Measurements from ENCODE around the gene MYZAP. TPM values are rescaled to one million over a fixed set of nuclear protein-coding genes. Genes with fewer than 3 reads are reported as not detected.

The MYZAP gene
- total RNA-seq, 1 donor from 2014 or later: 11.9 TPM

DNA sequence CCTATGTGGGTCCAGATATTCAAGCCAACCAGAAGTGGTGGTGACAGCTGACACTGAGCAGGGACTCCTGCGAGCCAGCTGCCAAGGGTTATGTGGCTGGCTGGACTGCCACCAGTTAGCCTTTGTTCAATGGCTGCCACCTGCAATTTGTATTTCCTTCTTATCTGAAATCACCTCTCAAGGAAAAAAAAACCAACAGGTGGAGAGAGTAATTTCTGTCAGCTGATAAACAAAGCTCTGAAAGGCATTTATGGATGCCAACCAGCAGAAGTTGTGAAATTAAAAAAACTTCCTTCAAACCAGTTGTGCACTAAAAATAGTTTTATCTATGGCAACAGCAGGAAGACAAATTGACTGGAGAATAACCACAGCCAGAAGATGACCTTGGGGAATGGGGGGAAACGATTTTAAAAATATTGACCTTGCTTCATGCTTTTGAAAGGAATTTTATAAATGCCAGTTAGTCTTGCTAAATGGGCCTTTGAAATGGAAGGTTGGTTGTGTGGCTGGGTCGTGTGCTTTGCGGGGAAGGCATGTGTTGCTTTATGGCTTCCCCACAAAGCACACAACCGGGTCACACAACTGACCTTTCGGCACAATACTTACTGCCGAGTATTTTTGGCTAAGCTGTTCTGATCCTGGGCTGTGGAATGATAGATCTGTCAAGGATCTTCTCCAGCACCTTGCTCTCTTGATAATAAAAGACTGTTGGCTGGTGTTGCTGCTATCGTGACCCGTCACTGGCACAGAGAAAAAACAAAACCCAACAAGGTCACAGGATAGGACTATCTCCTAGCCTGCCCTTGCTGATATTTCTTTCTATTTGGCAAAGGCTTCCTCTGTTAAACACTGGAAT is 3.5 kb downstream of the MYZAP start:
- Mint-ChIP-seq H3K36me3 (ENCODE audit: insufficient read depth) (peaks cover 1% of the 10 kb centered on the region), H3K27ac (no peak overlapping the region), H3K27me3 (peaks cover under 1% of the 10 kb centered on the region), H3K9me3 (ENCODE audit: low read depth) (no peaks in the 10 kb centered on the region), H3K4me3 (ENCODE audit: low read depth) (no peak overlapping the region), H3K4me1 (ENCODE audit: low read depth) (peaks cover 37% of the 10 kb centered on the region)
- DNase-seq (ENCODE audit: low spot score, unreplicated experiment): no peak
- TF ChIP-seq, protein P1, sequence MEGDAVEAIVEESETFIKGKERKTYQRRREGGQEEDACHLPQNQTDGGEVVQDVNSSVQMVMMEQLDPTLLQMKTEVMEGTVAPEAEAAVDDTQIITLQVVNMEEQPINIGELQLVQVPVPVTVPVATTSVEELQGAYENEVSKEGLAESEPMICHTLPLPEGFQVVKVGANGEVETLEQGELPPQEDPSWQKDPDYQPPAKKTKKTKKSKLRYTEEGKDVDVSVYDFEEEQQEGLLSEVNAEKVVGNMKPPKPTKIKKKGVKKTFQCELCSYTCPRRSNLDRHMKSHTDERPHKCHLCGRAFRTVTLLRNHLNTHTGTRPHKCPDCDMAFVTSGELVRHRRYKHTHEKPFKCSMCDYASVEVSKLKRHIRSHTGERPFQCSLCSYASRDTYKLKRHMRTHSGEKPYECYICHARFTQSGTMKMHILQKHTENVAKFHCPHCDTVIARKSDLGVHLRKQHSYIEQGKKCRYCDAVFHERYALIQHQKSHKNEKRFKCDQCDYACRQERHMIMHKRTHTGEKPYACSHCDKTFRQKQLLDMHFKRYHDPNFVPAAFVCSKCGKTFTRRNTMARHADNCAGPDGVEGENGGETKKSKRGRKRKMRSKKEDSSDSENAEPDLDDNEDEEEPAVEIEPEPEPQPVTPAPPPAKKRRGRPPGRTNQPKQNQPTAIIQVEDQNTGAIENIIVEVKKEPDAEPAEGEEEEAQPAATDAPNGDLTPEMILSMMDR (IDR thresholded peaks at IDR 0.05; ENCODE audit: unreplicated experiment): no peak

- Mint-ChIP-seq H3K36me3 (ENCODE audit: insufficient read depth) (peaks cover 1% of the 10 kb centered on the region), H3K4me1 (ENCODE audit: low read depth) (peaks cover 31% of the 10 kb centered on the region), H3K9me3 (ENCODE audit: low read depth) (no peaks in the 10 kb centered on the region), H3K4me3 (ENCODE audit: low read depth) (no peak overlapping the region), H3K27ac (no peak overlapping the region), H3K27me3 (no peaks in the 10 kb centered on the region)
- DNase-seq (ENCODE audit: low spot score, unreplicated experiment): no peak
- TF ChIP-seq, protein P1 (IDR thresholded peaks at IDR 0.05; ENCODE audit: unreplicated experiment): no peak
Measured at GRCh38 chr15:57596301-57596855, 4.7 kb downstream of the MYZAP start.

- TF ChIP-seq, protein P1 (IDR thresholded peaks at IDR 0.05; ENCODE audit: unreplicated experiment): no peak
- Mint-ChIP-seq H3K9me3 (ENCODE audit: low read depth) (no peaks in the 10 kb centered on the region), H3K27me3 (no peaks in the 10 kb centered on the region)
Measured at GRCh38 chr15:57596978-57597377, 5.3 kb downstream of the MYZAP start.

GRCh38 chr15:57597431-57597830 is 5.7 kb downstream of the MYZAP start:
- Mint-ChIP-seq H3K27me3 (no peaks in the 10 kb centered on the region), H3K36me3 (ENCODE audit: insufficient read depth) (peaks cover 2% of the 10 kb centered on the region), H3K27ac (no peak overlapping the region), H3K9me3 (ENCODE audit: low read depth) (no peaks in the 10 kb centered on the region), H3K4me3 (ENCODE audit: low read depth) (no peak overlapping the region), H3K4me1 (ENCODE audit: low read depth) (peaks cover 29% of the 10 kb centered on the region)
- TF ChIP-seq, protein P1 (IDR thresholded peaks at IDR 0.05; ENCODE audit: unreplicated experiment): no peak
- DNase-seq (ENCODE audit: low spot score, unreplicated experiment): no peak

More at GRCh38 chr15:57596978-57597377, 5.3 kb downstream of the MYZAP start:
- Mint-ChIP-seq H3K27ac (no peak overlapping the region), H3K4me3 (ENCODE audit: low read depth) (no peak overlapping the region), H3K36me3 (ENCODE audit: insufficient read depth) (peaks cover 2% of the 10 kb centered on the region), H3K4me1 (ENCODE audit: low read depth) (peaks cover 30% of the 10 kb centered on the region)
- no peak for DNase-seq (ENCODE audit: low spot score, unreplicated experiment)

DNA sequence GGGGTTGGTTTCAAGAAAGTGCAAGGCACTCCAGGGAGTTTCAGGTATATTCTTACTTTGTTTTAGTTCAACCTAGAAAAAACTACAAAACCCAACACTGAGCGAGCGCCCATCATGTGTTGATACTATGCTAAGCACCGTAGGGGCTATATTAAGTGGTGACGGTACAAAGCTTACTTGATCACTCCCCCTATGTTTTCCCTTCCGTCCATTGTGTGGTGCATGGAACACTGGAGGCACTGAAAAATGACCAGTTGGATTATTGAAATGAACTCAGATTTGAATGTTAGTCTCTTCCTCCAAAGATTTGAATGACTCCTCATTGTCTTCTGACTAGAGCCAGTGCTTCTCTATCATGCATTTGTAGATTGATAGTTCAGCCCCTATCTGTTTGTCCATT is 6.6 kb downstream of the MYZAP start:
- Mint-ChIP-seq H3K4me3 (ENCODE audit: low read depth) (no peak overlapping the region), H3K27me3 (no peaks in the 10 kb centered on the region), H3K9me3 (ENCODE audit: low read depth) (no peaks in the 10 kb centered on the region), H3K36me3 (ENCODE audit: insufficient read depth) (peaks cover 2% of the 10 kb centered on the region), H3K4me1 (ENCODE audit: low read depth) (peaks cover 25% of the 10 kb centered on the region), H3K27ac (no peak overlapping the region)
- TF ChIP-seq, protein P1 (IDR thresholded peaks at IDR 0.05; ENCODE audit: unreplicated experiment): no peak
- no peak for DNase-seq (ENCODE audit: low spot score, unreplicated experiment)
